Measurements from ENCODE around the gene GUCY1A2. TPM values are rescaled to one million over a fixed set of nuclear protein-coding genes. Genes with fewer than 3 reads are reported as not detected.

Gene GUCY1A2
- total RNA-seq, 4 donors from 2014 or later, result 2.9 to 8.6 (median 6.4) TPM

GRCh38 chr11:106998116-106998915 is 20.0 kb downstream of the GUCY1A2 start:
- ATAC-seq, result no peak
- Histone ChIP-seq H3K9me3 (no peaks in the 10 kb centered on the region), H3K27me3 (no peaks in the 10 kb centered on the region), H3K4me1 (no peaks in the 10 kb centered on the region), H3K27ac (no peak overlapping the region), H3K36me3 (no peaks in the 10 kb centered on the region), H3K4me3 (no peak overlapping the region)
- DNase-seq, result no peak
- intact Hi-C loops (cut with DNase I; ENCODE audit: low total_unique reads) (no loop called here), in situ Hi-C loops (cut with MboI; ENCODE audit: low sequenced_read_pairs in 4 of 4) (no loop called here)
- TF ChIP-seq POLR2A (IDR thresholded peaks at IDR 0.05) (no peak), CTCF (IDR thresholded peaks at IDR 0.05 in 4 of 5, conservative IDR thresholded peaks at IDR 0.05 in 1 of 5) (no peak)

GRCh38 chr11:106997227-106997626 is 21.0 kb downstream of the GUCY1A2 start:
- Histone ChIP-seq H3K27me3 (no peaks in the 10 kb centered on the region), H3K9me3 (no peaks in the 10 kb centered on the region), H3K36me3 (no peaks in the 10 kb centered on the region), H3K4me3 (no peak overlapping the region), H3K27ac (no peak overlapping the region), H3K4me1 (no peaks in the 10 kb centered on the region)
- in situ Hi-C loops (cut with MboI; ENCODE audit: low sequenced_read_pairs in 4 of 4) (no loop called here), intact Hi-C loops (cut with DNase I; ENCODE audit: low total_unique reads) (no loop called here)
- ATAC-seq (no peak), DNase-seq (no peak)
- TF ChIP-seq POLR2A (IDR thresholded peaks at IDR 0.05), result no peak
- TF ChIP-seq CTCF (IDR thresholded peaks at IDR 0.05 in 4 of 5, conservative IDR thresholded peaks at IDR 0.05 in 1 of 5), result no peak

GRCh38 chr11:106996691-106997090 is 21.6 kb downstream of the GUCY1A2 start:
- no peaks in the 10 kb centered on the region for H3K27me3 ChIP-seq
- intact Hi-C loops (cut with DNase I; ENCODE audit: low total_unique reads) (no loop called here), in situ Hi-C loops (cut with MboI; ENCODE audit: low sequenced_read_pairs in 4 of 4) (no loop called here)
- H3K36me3 ChIP-seq, result no peaks in the 10 kb centered on the region
- no peak overlapping the region for H3K4me3 ChIP-seq
- no peak for ATAC-seq
- TF ChIP-seq CTCF (IDR thresholded peaks at IDR 0.05 in 4 of 5, conservative IDR thresholded peaks at IDR 0.05 in 1 of 5), result no peak
- no peaks in the 10 kb centered on the region for H3K4me1 ChIP-seq
- no peaks in the 10 kb centered on the region for H3K9me3 ChIP-seq
- H3K27ac ChIP-seq, result no peak overlapping the region
- DNase-seq, result no peak

- ATAC-seq (peak in 1 of 2 donors; percentile 26), DNase-seq (no peak)
- TF ChIP-seq CTCF (IDR thresholded peaks at IDR 0.05 in 4 of 5, conservative IDR thresholded peaks at IDR 0.05 in 1 of 5), result no peak
- no peak for TF ChIP-seq POLR2A (IDR thresholded peaks at IDR 0.05)
- intact Hi-C loops (cut with DNase I; ENCODE audit: low total_unique reads), result no loop called here
- Histone ChIP-seq H3K4me3 (no peak overlapping the region), H3K9me3 (no peaks in the 10 kb centered on the region), H3K27ac (peak overlapping the region in 2 of 4 donors; percentile 15 to 26), H3K27me3 (no peaks in the 10 kb centered on the region), H3K4me1 (no peaks in the 10 kb centered on the region), H3K36me3 (no peaks in the 10 kb centered on the region)
- in situ Hi-C loops (cut with MboI; ENCODE audit: low sequenced_read_pairs in 4 of 4), result no loop called here
Observed at GRCh38 chr11:106990331-106990730, 27.9 kb downstream of the GUCY1A2 start.

- TF ChIP-seq CTCF (IDR thresholded peaks at IDR 0.05 in 4 of 5, conservative IDR thresholded peaks at IDR 0.05 in 1 of 5), result no peak
- no peak for TF ChIP-seq POLR2A (IDR thresholded peaks at IDR 0.05)
- Histone ChIP-seq H3K36me3 (no peaks in the 10 kb centered on the region), H3K4me3 (no peak overlapping the region), H3K27me3 (no peaks in the 10 kb centered on the region), H3K27ac (peak overlapping the region in 1 of 4 donors; percentile 34), H3K4me1 (no peaks in the 10 kb centered on the region), H3K9me3 (no peaks in the 10 kb centered on the region)
- intact Hi-C loops (cut with DNase I; ENCODE audit: low total_unique reads), result no loop called here
- in situ Hi-C loops (cut with MboI; ENCODE audit: low sequenced_read_pairs in 4 of 4), result no loop called here
- ATAC-seq, result no peak
- DNase-seq, result no peak
Observed at GRCh38 chr11:106989078-106989455, 29.2 kb downstream of the GUCY1A2 start.
